ENCODE data around the gene SEPTIN5.
A peak's percentile ranks its signal among the peaks of the same experiment; 100 is the strongest.

The SEPTIN5 gene

DNA sequence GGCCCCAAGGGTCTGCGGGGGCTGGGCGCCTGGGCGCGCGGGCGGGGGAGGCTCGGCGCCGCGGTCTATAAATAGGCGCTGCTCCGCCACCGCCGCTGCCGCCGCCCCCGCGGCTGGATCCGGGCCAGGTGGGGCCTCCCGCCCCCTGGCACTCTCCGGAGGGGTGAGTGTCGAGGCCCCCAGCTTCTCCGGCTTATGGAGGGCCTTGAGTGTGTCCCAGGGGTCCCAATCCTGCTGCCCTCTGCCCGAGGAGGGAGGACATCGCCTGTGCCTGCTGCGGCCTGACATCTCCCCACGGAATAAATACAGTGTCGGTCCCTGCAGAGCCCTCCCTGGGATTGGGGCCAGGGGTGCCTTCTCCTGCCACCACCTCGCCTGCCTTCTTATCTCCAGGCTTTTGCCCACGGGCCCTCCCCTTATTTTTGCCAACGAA, 4.8 kb downstream of the SEPTIN5 start:
- no peak for DNase-seq (ENCODE audit: low read depth)
- peak overlapping the region; percentile 52 for H3K4me3 ChIP-seq (replicated peaks; ENCODE audit: low read depth, low read length)
- TF ChIP-seq, protein P1, sequence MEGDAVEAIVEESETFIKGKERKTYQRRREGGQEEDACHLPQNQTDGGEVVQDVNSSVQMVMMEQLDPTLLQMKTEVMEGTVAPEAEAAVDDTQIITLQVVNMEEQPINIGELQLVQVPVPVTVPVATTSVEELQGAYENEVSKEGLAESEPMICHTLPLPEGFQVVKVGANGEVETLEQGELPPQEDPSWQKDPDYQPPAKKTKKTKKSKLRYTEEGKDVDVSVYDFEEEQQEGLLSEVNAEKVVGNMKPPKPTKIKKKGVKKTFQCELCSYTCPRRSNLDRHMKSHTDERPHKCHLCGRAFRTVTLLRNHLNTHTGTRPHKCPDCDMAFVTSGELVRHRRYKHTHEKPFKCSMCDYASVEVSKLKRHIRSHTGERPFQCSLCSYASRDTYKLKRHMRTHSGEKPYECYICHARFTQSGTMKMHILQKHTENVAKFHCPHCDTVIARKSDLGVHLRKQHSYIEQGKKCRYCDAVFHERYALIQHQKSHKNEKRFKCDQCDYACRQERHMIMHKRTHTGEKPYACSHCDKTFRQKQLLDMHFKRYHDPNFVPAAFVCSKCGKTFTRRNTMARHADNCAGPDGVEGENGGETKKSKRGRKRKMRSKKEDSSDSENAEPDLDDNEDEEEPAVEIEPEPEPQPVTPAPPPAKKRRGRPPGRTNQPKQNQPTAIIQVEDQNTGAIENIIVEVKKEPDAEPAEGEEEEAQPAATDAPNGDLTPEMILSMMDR (IDR thresholded peaks at IDR 0.05; ENCODE audit: low read length, missing control alignments), result no peak

DNA sequence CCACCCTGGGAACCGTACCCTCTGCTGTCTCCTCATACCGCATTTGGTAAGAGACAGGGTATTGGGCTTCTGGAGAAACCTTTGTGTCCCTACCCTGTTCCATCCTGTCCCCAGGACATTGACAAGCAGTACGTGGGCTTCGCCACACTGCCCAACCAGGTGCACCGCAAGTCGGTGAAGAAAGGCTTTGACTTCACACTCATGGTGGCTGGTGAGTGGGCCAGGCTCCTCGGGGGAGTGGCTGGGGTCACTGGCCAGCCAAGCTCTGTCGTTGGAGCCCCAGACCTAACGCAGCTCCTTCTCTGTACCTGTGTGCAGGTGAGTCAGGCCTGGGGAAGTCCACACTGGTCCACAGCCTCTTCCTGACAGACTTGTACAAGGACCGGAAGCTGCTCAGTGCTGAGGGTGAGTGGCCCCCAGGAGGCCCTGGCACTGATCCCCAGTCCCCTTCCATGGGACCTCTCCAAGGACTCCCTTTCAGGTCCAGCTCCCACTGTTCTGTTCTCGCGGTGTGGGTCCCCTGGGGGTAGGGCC, 5.3 kb downstream of the SEPTIN5 start:
- TF ChIP-seq, protein P1 (IDR thresholded peaks at IDR 0.05; ENCODE audit: low read length, missing control alignments), result no peak
- H3K4me3 ChIP-seq (replicated peaks; ENCODE audit: low read depth, low read length), result no peak overlapping the region
- DNase-seq (ENCODE audit: low read depth), result no peak

DNA sequence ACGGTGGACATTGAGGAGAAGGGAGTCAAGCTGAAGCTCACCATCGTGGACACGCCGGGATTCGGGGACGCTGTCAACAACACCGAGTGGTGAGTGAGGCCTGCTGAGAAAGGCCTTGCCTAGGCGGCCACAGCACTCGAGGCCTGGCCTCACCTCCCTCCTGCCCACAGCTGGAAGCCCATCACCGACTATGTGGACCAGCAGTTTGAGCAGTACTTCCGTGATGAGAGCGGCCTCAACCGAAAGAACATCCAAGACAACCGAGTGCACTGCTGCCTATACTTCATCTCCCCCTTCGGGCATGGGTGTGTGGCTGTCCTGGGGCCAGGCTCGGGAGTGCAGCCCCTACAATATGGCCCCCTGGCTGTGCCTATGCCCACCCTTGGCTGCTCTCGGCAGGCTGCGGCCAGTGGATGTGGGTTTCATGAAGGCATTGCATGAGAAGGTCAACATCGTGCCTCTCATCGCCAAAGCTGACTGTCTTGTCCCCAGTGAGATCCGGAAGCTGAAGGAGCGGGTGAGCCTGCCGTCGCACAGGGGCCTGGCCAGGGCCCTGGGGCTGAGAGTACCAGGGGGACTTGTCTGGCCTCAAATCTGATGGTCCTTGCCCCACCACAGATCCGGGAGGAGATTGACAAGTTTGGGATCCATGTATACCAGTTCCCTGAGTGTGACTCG, 6.0 kb downstream of the SEPTIN5 start:
- TF ChIP-seq, protein P1 (IDR thresholded peaks at IDR 0.05; ENCODE audit: low read length, missing control alignments), result no peak
- no peak for DNase-seq (ENCODE audit: low read depth)

DNA sequence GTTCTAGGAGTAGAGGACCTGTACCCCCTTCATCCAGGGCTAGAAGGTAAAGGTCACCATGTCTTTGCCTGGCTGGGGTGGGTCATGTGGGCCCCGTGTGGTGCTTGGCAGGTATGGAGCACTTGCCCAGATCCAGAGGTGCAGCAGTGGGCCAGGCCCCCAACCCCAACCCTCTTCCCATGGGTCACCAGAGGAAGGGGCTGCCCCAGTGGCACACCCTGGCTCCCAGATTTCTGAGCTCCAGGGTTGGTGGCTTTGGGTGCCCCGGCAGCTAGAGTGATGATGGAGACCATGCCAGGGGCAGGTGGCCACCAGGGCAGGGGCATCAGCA, 6.7 kb downstream of the SEPTIN5 start:
- DNase-seq (ENCODE audit: low read depth), result no peak
- TF ChIP-seq, protein P1 (IDR thresholded peaks at IDR 0.05; ENCODE audit: low read length, missing control alignments), result no peak
- H3K4me3 ChIP-seq (replicated peaks; ENCODE audit: low read depth, low read length), result no peak overlapping the region

More for the DNA sequence above, 6.0 kb downstream of the SEPTIN5 start:
- no peak overlapping the region for H3K4me3 ChIP-seq (replicated peaks; ENCODE audit: low read depth, low read length)

DNA sequence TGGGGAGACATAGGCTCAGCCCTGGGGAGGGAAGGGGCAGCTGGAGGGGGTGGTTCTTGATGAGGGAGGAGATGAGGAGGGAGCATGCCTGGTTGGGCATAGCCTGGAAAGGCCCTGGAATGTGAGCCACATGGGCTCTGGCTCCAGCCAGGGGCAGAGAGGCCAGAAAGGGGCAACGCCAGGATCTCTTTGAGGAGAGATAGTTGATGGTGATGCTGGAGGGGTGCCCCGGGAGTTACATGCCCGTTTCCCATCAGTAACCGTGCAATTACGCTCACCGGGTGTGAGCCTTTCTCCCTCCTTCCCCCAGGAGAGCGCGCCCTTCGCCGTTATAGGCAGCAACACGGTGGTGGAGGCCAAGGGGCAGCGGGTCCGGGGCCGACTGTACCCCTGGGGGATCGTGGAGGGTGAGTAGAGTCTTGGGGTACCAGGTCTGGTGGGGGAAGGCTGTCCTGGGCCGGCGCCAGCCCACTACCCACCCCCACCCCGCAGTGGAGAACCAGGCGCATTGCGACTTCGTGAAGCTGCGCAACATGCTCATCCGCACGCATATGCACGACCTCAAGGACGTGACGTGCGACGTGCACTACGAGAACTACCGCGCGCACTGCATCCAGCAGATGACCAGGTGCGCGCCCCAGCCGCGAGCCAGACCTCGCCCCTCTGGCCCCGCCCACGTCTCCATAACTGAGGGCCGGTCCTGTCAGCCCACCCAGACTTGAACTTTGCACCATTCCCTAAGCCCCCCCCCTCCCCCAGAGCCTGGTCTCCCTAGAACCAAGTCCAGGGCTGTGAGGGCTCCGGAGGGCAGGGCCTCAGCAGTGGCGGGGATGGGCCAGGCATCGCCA, 7.3 kb downstream of the SEPTIN5 start:
- DNase-seq (ENCODE audit: low read depth), result no peak
- H3K4me3 ChIP-seq (replicated peaks; ENCODE audit: low read depth, low read length), result no peak overlapping the region
- TF ChIP-seq, protein P1 (IDR thresholded peaks at IDR 0.05; ENCODE audit: low read length, missing control alignments), result no peak

DNA sequence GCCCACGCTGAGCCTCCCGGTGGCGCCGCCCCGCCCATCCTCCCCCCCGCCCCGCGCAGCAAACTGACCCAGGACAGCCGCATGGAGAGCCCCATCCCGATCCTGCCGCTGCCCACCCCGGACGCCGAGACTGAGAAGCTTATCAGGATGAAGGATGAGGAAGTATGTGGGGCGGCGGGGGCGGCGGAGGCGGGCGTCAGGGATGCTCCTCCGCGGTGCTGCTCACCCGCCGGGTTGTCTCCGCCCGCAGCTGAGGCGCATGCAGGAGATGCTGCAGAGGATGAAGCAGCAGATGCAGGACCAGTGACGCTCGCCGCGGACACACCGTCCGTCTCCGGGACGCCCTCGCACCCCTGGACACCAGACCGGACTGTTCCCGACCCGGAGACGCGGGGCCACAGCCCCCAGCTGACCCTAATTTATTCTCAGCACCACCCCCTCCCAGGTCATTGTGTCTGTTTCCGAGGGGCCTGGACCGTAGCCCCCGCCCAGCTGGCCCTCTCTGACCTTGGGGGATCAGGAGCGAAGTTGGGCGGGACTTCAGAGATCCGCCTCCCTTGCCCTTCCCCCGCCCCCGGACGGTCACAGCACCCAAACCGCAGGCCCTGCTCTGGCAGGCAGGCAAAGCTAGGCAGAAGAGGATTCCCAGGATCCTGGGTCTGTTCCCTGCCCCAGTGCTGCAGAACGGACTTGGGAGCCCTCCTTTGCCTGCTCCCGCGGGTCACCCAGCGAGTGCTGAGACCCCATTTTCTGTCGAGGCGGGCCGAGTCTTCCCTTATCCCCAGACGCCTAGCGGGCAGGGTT, 8.1 kb downstream of the SEPTIN5 start:
- no peak for DNase-seq (ENCODE audit: low read depth)
- TF ChIP-seq, protein P1 (IDR thresholded peaks at IDR 0.05; ENCODE audit: low read length, missing control alignments), result no peak
- H3K4me3 ChIP-seq (replicated peaks; ENCODE audit: low read depth, low read length), result no peak overlapping the region

Data from fibroblast of pulmonary artery (primary cell).